ENCODE measurements around the gene DUSP5. TPM values are rescaled to one million over a fixed set of nuclear protein-coding genes. Genes with fewer than 3 reads are reported as not detected.

Gene DUSP5
- total and polyA plus RNA-seq, 7 donors = 1.2 to 77.5 (median 2.1) TPM

GRCh38 chr10:110490640-110491039 lies 7.1 kb upstream of the DUSP5 start:
- TF ChIP-seq CTCF (IDR thresholded peaks at IDR 0.05) = no peak
- H3K27me3 ChIP-seq (ENCODE audit: insufficient read depth in 3 of 3, low read length in 2 of 3) = no peaks in the 10 kb centered on the region
- no peak overlapping the region for H3K27ac ChIP-seq
- WGBS, 3 donors = 74 to 80% (median 79%) methylated on average over 4 of the region's 4 CpGs
- H3K4me3 ChIP-seq = no peak overlapping the region
- DNase-seq = no peak
- ATAC-seq = no peak
- no peaks in the 10 kb centered on the region for H3K36me3 ChIP-seq (ENCODE audit: insufficient read depth in 1 of 2, low read depth in 1 of 2)
- H3K9me3 ChIP-seq = no peaks in the 10 kb centered on the region
- intact Hi-C loops (cut with DNase I) = loop anchor here in 1 of 2 donors (10.0 kb wide), 1 partner anchor 136 kb away; no protein-coding TSS in a partner anchor
- no peaks in the 10 kb centered on the region for H3K4me1 ChIP-seq

GRCh38 chr10:110491346-110491745 lies 6.4 kb upstream of the DUSP5 start:
- no peak for ATAC-seq
- intact Hi-C loops (cut with DNase I) = loop anchor here in 1 of 2 donors (10.0 kb wide), 1 partner anchor 137 kb away; no protein-coding TSS in a partner anchor
- Histone ChIP-seq H3K36me3 (ENCODE audit: insufficient read depth in 1 of 2, low read depth in 1 of 2) (no peaks in the 10 kb centered on the region), H3K4me1 (no peaks in the 10 kb centered on the region), H3K27me3 (ENCODE audit: insufficient read depth in 3 of 3, low read length in 2 of 3) (no peaks in the 10 kb centered on the region), H3K27ac (no peak overlapping the region), H3K4me3 (no peak overlapping the region), H3K9me3 (no peaks in the 10 kb centered on the region)
- WGBS, 3 donors = 58 to 81% (median 75%) methylated on average over 2 of the region's 2 CpGs
- DNase-seq = no peak
- TF ChIP-seq CTCF (IDR thresholded peaks at IDR 0.05) = no peak

GRCh38 chr10:110492069-110492822 lies 5.5 kb upstream of the DUSP5 start:
- DNase-seq (no peak), ATAC-seq (peak in 3 of 4 donors; percentile 15 to 56 (median 18))
- H3K9me3 ChIP-seq = no peaks in the 10 kb centered on the region
- H3K36me3 ChIP-seq (ENCODE audit: insufficient read depth in 1 of 2, low read depth in 1 of 2) = no peaks in the 10 kb centered on the region
- peaks cover 8% of the 10 kb centered on the region for H3K4me1 ChIP-seq
- H3K4me3 ChIP-seq = no peak overlapping the region
- WGBS, 3 donors = 55 to 67% (median 56%) methylated on average over 5 of the region's 5 CpGs
- H3K27me3 ChIP-seq (ENCODE audit: insufficient read depth in 3 of 3, low read length in 2 of 3) = no peaks in the 10 kb centered on the region
- no peak for TF ChIP-seq CTCF (IDR thresholded peaks at IDR 0.05)
- intact Hi-C loops (cut with DNase I) = loop anchor here in 1 of 2 donors (10.0 kb wide), 1 partner anchor 137 kb away; no protein-coding TSS in a partner anchor
- H3K27ac ChIP-seq = no peak overlapping the region

- Histone ChIP-seq H3K27me3 (ENCODE audit: insufficient read depth in 3 of 3, low read length in 2 of 3) (peaks cover 0 to 10% (median 0%) of the 10 kb centered on the region in 3 donors), H3K27ac (no peak overlapping the region), H3K36me3 (ENCODE audit: insufficient read depth in 1 of 2, low read depth in 1 of 2) (no peaks in the 10 kb centered on the region), H3K9me3 (no peaks in the 10 kb centered on the region), H3K4me1 (peaks cover 9% of the 10 kb centered on the region), H3K4me3 (no peak overlapping the region)
- intact Hi-C loops (cut with DNase I) = loop anchor here in 1 of 2 donors (10.0 kb wide), 1 partner anchor 139 kb away; no protein-coding TSS in a partner anchor
- TF ChIP-seq CTCF (IDR thresholded peaks at IDR 0.05) = no peak
- WGBS, 3 donors = 82 to 88% (median 82%) methylated on average over 11 of the region's 11 CpGs
- no peak for ATAC-seq
- DNase-seq = no peak
Observed at GRCh38 chr10:110493832-110494426, 3.8 kb upstream of the DUSP5 start.
